Ectodermal cell (in vitro differentiated cells): Measurements from ENCODE around the gene CCM2.
"Not testable (repeated sequence)": the region's sequence is repeated elsewhere in the genome, so short reads cannot be mapped to it uniquely, and the experiment has no call there.

Experiments used
- H3K27ac ChIP-seq: 2 replicates; pipeline ENCODE4 v1.7.0; 2013; ENCODE audit warnings: mild to moderate bottlenecking, low read depth, low read length; ENCODE audit not compliant: insufficient read depth, poor library complexity, severe bottlenecking
- H3K27me3 ChIP-seq: 2 replicates; pipeline ENCODE4 v1.7.0; 2013; ENCODE audit warnings: mild to moderate bottlenecking, low read length; ENCODE audit not compliant: insufficient read depth, control insufficient read depth, poor library complexity, severe bottlenecking
- H3K36me3 ChIP-seq: one replicate; pipeline ENCODE4 v1.7.0; 2013; ENCODE audit warnings: low read length; ENCODE audit not compliant: control insufficient read depth, insufficient read depth
- H3K4me1 ChIP-seq: one replicate; pipeline ENCODE4 v1.7.0; 2013; ENCODE audit warnings: low read length; ENCODE audit not compliant: control insufficient read depth, insufficient read depth
- H3K4me3 ChIP-seq: 2 replicates; pipeline ENCODE4 v1.7.0; 2013; ENCODE audit warnings: low read depth, low read length, control low read depth; ENCODE audit not compliant: insufficient read depth
- H3K9me3 ChIP-seq: 2 replicates; pipeline ENCODE4 v1.7.0; 2013; ENCODE audit warnings: mild to moderate bottlenecking, low read length, moderate library complexity; ENCODE audit not compliant: control insufficient read depth
- WGBS, 2 experiments: methylation state at CpG; one replicate each; pipeline ENCODE4 v1.1.7; 2013; ENCODE audit warnings: missing lambda C conversion rate in 2 of 2; 5-methylcytosine and 5-hydroxymethylcytosine counted together

Gene CCM2

GRCh38 chr7:45103958-45104843 lies 104.2 kb downstream of the CCM2 start:
- Histone ChIP-seq H3K27ac (no peak overlapping the region), H3K36me3 (peaks cover 80% of the 10 kb centered on the region), H3K27me3 (no peaks in the 10 kb centered on the region)

DNA sequence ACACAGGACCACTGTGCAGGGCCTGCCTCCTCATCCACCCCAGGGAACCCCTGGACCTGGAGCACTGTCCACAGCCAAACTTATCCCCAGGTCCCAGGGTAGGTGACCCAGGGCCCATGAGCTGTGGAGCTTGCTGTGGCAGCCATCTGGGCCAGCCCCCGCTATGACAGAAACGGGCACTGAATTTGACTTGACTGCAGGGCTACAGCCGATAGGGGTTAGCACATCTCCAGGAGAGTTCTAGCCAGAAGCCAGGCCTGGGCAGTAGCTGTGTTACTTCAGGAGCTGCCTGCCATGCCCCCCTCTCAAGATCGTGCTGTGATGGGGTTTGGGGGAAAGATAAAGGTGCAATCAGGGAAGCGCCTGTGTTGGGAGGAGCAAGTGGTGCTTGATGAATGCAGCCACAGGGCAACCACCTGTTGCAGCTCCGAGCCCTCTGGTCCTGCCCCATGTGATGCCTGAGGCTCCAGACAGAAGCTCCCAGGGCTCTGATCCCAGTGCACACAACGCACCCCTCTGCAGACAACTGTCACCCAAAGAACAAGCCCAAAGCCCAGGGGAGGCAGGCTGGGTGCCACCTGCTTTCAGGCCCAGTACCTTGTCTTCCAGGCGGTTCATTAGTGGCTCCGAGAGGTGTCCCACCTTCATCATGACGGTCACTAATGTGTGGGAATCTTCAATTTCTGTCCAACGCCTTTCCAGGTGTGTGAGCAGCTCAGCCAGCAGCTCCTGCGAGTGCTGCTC lies 105.0 kb downstream of the CCM2 start:
- Histone ChIP-seq H3K27ac (no peak overlapping the region), H3K27me3 (no peaks in the 10 kb centered on the region), H3K36me3 (peaks cover 81% of the 10 kb centered on the region), H3K9me3 (no peaks in the 10 kb centered on the region), H3K4me1 (no peaks in the 10 kb centered on the region), H3K4me3 (no peak overlapping the region)
- 95% methylated on average over 12 of the region's 12 CpGs for WGBS, 2 experiments

More at GRCh38 chr7:45103958-45104843, 104.2 kb downstream of the CCM2 start:
- no peak overlapping the region for H3K4me3 ChIP-seq
- 94 to 95% methylated on average over 17 of the region's 17 CpGs for WGBS, 2 experiments
- H3K9me3 ChIP-seq = no peaks in the 10 kb centered on the region
- H3K4me1 ChIP-seq = no peaks in the 10 kb centered on the region

DNA sequence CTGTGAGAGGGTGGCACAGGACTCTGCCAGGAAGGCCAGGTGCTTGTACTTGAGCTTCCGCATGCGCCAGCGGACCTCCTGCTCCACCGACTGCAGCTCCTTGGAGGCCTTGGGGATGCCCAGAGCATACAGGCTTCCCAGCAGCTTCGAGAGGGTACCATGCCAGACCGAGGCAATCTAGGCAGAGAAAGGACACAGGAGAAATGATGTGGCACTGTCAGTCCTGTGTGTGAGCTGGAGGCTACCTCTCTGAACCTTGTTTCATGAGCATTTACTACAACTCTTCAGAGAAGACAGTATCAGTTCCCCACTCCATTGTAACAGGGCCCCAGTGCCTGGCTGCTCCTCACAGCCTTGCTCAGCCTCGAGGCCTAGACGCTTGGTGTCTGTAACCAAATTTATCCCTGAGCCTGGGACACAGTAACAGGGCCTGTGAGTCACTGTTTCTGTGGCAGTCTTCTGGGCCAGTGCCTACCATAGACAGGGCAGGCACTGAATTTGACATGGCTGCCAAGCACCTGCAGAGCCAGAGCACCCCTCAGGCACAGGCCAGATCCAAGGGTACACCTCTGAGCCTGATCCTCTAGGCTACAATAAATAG lies 105.7 kb downstream of the CCM2 start:
- Histone ChIP-seq H3K27ac (no peak overlapping the region), H3K36me3 (peaks cover 79% of the 10 kb centered on the region), H3K9me3 (no peaks in the 10 kb centered on the region), H3K4me3 (no peak overlapping the region), H3K4me1 (no peaks in the 10 kb centered on the region), H3K27me3 (no peaks in the 10 kb centered on the region)
- WGBS, 2 experiments = 93 to 95% methylated on average over 8 of the region's 8 CpGs

DNA sequence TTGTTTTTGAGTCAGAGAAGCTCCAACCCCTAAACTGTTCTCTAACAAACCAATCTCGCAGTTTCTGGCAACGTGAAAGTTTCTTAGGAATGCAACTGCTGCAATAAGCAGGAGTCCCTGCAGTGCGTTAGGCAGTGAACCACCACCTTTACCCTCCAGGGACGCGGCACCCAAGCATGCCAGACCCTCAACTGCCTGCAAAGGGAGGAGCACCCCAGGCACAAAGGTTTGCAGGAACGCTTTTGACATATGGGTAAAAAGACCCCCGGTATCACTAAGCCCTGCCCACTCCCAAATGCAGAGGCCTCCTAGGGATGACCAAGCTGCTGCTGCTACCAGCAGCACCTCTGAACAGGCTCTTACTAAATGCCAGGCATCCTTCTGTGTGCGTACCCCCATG lies 106.8 kb downstream of the CCM2 start:
- Histone ChIP-seq H3K27me3 (no peaks in the 10 kb centered on the region), H3K9me3 (no peaks in the 10 kb centered on the region), H3K4me1 (no peaks in the 10 kb centered on the region), H3K27ac (no peak overlapping the region), H3K36me3 (peaks cover 67% of the 10 kb centered on the region), H3K4me3 (no peak overlapping the region)
- 83% methylated on average over 8 of the region's 8 CpGs for WGBS, 2 experiments

- no peak overlapping the region for H3K4me3 ChIP-seq
- no peak overlapping the region for H3K27ac ChIP-seq
- H3K4me1 ChIP-seq = no peaks in the 10 kb centered on the region
- no peaks in the 10 kb centered on the region for H3K27me3 ChIP-seq
- no peaks in the 10 kb centered on the region for H3K9me3 ChIP-seq
- H3K36me3 ChIP-seq = peaks cover 62% of the 10 kb centered on the region
- 93 to 97% methylated on average over 2 to 3 of the region's 3 CpGs for WGBS, 2 experiments
These were observed 107.4 kb downstream of the CCM2 start for GRCh38 chr7:45107356-45107755.

- H3K4me3 ChIP-seq = no peak overlapping the region
These were observed 108.9 kb downstream of the CCM2 start for GRCh38 chr7:45108863-45109262.

GRCh38 chr7:45111298-45112223 lies 111.6 kb downstream of the CCM2 start, which contains the start of gene TBRG4:
Gene TBRG4, minus strand, starts transcription at chr7:45111697. Its CDS starts 2,460 bp downstream, at chr7:45109237.
- Histone ChIP-seq H3K27me3 (peaks cover 13% of the 10 kb centered on the region), H3K4me3 (peak within 1 kb of the TSS; percentile 90), H3K27ac (peak within 1 kb of the TSS; percentile 98), H3K36me3 (peaks cover 27% of the 10 kb centered on the region), H3K9me3 (no peaks in the 10 kb centered on the region), H3K4me1 (no peaks in the 10 kb centered on the region)
- WGBS, 2 experiments = 0% methylated on average over 64 of the region's 64 CpGs

More at GRCh38 chr7:45108863-45109262, 108.9 kb downstream of the CCM2 start:
- Histone ChIP-seq H3K4me1 (no peaks in the 10 kb centered on the region), H3K36me3 (peaks cover 50% of the 10 kb centered on the region), H3K9me3 (no peaks in the 10 kb centered on the region), H3K27me3 (peaks cover 7% of the 10 kb centered on the region), H3K27ac (no peak overlapping the region)
- WGBS, 2 experiments = 95 to 96% methylated on average over 8 of the region's 8 CpGs

GRCh38 chr7:45112648-45113047 lies 112.6 kb downstream of the CCM2 start:
- peaks cover 13% of the 10 kb centered on the region for H3K27me3 ChIP-seq
- peaks cover 16% of the 10 kb centered on the region for H3K36me3 ChIP-seq
- H3K9me3 ChIP-seq = no peaks in the 10 kb centered on the region
- 95 to 100% methylated on average over 1 of the region's 1 CpG for WGBS, 2 experiments
- H3K27ac ChIP-seq = peak overlapping the region; percentile 36
- no peaks in the 10 kb centered on the region for H3K4me1 ChIP-seq
- H3K4me3 ChIP-seq = peak overlapping the region; percentile 90

DNA sequence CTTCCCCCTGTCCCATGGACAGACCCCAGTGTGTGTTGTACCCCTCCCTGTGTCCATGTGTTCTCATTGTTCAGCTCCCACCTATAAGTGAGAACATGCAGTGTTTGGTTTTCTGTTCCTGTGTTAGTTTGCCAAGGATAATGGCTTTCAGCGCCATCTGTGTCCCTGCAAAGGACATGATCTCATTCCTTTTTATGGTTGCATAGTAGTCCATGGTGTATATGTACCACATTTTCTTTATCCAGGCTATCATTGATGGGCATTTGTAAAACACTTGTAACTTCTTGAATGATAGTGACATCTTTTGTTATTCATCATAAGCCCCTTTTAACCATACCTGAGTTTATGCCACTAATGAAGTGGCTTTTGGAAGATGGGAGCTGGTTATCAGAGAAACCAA lies 114.3 kb downstream of the CCM2 start:
- H3K9me3 ChIP-seq, H3K36me3 ChIP-seq, H3K27ac ChIP-seq, H3K4me3 ChIP-seq, H3K4me1 ChIP-seq: not testable (repeated sequence)
- 65 to 95% methylated on average over 1 of the region's 1 CpG for WGBS, 2 experiments
- peaks cover 13% of the 10 kb centered on the region for H3K27me3 ChIP-seq
